Neuronal stem cell (in vitro differentiated cells): ENCODE measurements around the gene KLHDC2.

ENCODE experiments used
- DNase-seq: peaks from one replicate; pipeline ENCODE4 v3.0.0-alpha.2; 2013; ENCODE audit warnings: low spot score
- H2AFZ ChIP-seq: one replicate; pipeline ENCODE4 v1.6.1; 2013; ENCODE audit warnings: mild to moderate bottlenecking, low read length, inconsistent platforms
- H2AK5ac ChIP-seq: 2 replicates; pipeline ENCODE4 v1.6.1; 2013; ENCODE audit warnings: low read depth, mild to moderate bottlenecking, inconsistent platforms, low read length, moderate library complexity, mixed read lengths
- H2BK120ac ChIP-seq: 2 replicates; pipeline ENCODE4 v1.6.1; 2013; ENCODE audit warnings: low read depth, mild to moderate bottlenecking, inconsistent platforms, low read length, moderate library complexity, mixed read lengths
- H2BK12ac ChIP-seq: one replicate; pipeline ENCODE4 v1.6.1; 2013; ENCODE audit warnings: low read length, inconsistent platforms
- H2BK15ac ChIP-seq: 2 replicates; pipeline ENCODE4 v1.6.1; 2013; ENCODE audit warnings: mild to moderate bottlenecking, low read length, inconsistent platforms, mixed read lengths
- H2BK5ac ChIP-seq: one replicate; pipeline ENCODE4 v1.6.1; 2013; ENCODE audit warnings: inconsistent platforms, mild to moderate bottlenecking, low read length, moderate library complexity
- H3K14ac ChIP-seq: one replicate; pipeline ENCODE4 v1.6.1; 2013; ENCODE audit warnings: low read length, inconsistent platforms
- H3K18ac ChIP-seq: 2 replicates; pipeline ENCODE4 v1.6.1; 2013; ENCODE audit warnings: low read length, inconsistent platforms
- H3K23ac ChIP-seq: 2 replicates; pipeline ENCODE4 v1.6.1; 2013; ENCODE audit warnings: low read depth, mild to moderate bottlenecking, mixed read lengths, low read length, inconsistent platforms; ENCODE audit not compliant: poor library complexity
- H3K27ac ChIP-seq: replicated peaks from 3 replicates; pipeline ENCODE4 v1.5.1; 2013; ENCODE audit warnings: low read length, inconsistent platforms
- H3K27me3 ChIP-seq, 3 experiments: 2 replicates each; pipeline ENCODE4 v1.6.1; 2013; ENCODE audit warnings: low read length in 3 of 3, mild to moderate bottlenecking in 2 of 3, inconsistent platforms in 1 of 3, low read depth in 1 of 3, mixed read lengths in 1 of 3, moderate library complexity in 1 of 3; ENCODE audit not compliant: control insufficient read depth in 3 of 3, insufficient read depth in 3 of 3
- H3K36me3 ChIP-seq, 2 donors: replicated peaks in 1 of 2; 2 replicates each; pipeline ENCODE4 v1.6.1; 2013; ENCODE audit warnings: low read length in 2 of 2; ENCODE audit not compliant: control insufficient read depth in 2 of 2, insufficient read depth in 2 of 2
- H3K4ac ChIP-seq: 2 replicates; pipeline ENCODE4 v1.6.1; 2013; ENCODE audit warnings: inconsistent platforms, mild to moderate bottlenecking, low read length, moderate library complexity
- H3K4me1 ChIP-seq, 2 donors: 1 replicate in 1 of 2; 2 replicates in 1 of 2; pipeline ENCODE4 v1.6.1; 2013; ENCODE audit warnings: low read length in 2 of 2, low read depth in 1 of 2; ENCODE audit not compliant: control insufficient read depth in 2 of 2, insufficient read depth in 1 of 2
- H3K4me2 ChIP-seq: one replicate; pipeline ENCODE4 v1.6.1; 2013; ENCODE audit warnings: mild to moderate bottlenecking, low read length, inconsistent platforms; ENCODE audit not compliant: insufficient read depth, poor library complexity, severe bottlenecking
- H3K4me3 ChIP-seq, 2 donors: 2 replicates each; pipeline ENCODE4 v1.5.1; 2013; ENCODE audit warnings: low read length in 2 of 2, mild to moderate bottlenecking in 2 of 2, inconsistent platforms in 1 of 2, moderate library complexity in 1 of 2
- H3K79me1 ChIP-seq: one replicate; pipeline ENCODE4 v1.6.1; 2013; ENCODE audit warnings: low read depth, mild to moderate bottlenecking, inconsistent platforms, low read length, moderate library complexity
- H3K9ac ChIP-seq: one replicate; pipeline ENCODE4 v1.6.1; 2013; ENCODE audit warnings: mild to moderate bottlenecking, low read depth, low read length, inconsistent platforms; ENCODE audit not compliant: poor library complexity
- H3K9me3 ChIP-seq, 2 donors: replicated peaks in 1 of 2; 2 replicates each; pipeline versions ENCODE3 to v1.6.1; 2013; ENCODE audit warnings: low read length in 2 of 2, mild to moderate bottlenecking in 2 of 2, inconsistent platforms in 1 of 2, low read depth in 1 of 2, mixed read lengths in 1 of 2, moderate library complexity in 1 of 2; ENCODE audit not compliant: control insufficient read depth in 2 of 2, insufficient read depth in 1 of 2
- H4K8ac ChIP-seq: one replicate; pipeline ENCODE4 v1.6.1; 2013; ENCODE audit warnings: low read depth, mild to moderate bottlenecking, inconsistent platforms, low read length, moderate library complexity
- H4K91ac ChIP-seq: one replicate; pipeline ENCODE4 v1.6.1; 2013; ENCODE audit warnings: low read length, low read depth, mild to moderate bottlenecking, inconsistent platforms; ENCODE audit not compliant: poor library complexity
- WGBS, 2 donors: extraction: QIAGEN DNeasy Blood & Tissue Kit; methylation state at CpG; one replicate each; pipeline ENCODE4 v1.1.7; 2013; ENCODE audit warnings: missing lambda C conversion rate in 2 of 2, mixed read lengths in 1 of 2; ENCODE audit not compliant: insufficient read length in 2 of 2, insufficient replicate concordance in 1 of 2; ENCODE audit errors: extremely low coverage in 2 of 2; 5-methylcytosine and 5-hydroxymethylcytosine counted together

The KLHDC2 gene

GRCh38 chr14:49786315-49786714 is 18.4 kb downstream of the KLHDC2 start:
- H2BK120ac ChIP-seq = no peak overlapping the region
- H3K4ac ChIP-seq = no peak overlapping the region
- H2AK5ac ChIP-seq = no peak overlapping the region
- H3K4me3 ChIP-seq = no peak overlapping the region
- H3K4me2 ChIP-seq = no peak overlapping the region
- H2BK5ac ChIP-seq = no peak overlapping the region
- no peaks in the 10 kb centered on the region for H3K79me1 ChIP-seq
- no peak overlapping the region for H4K91ac ChIP-seq
- no peak overlapping the region for H2BK12ac ChIP-seq
- no peak overlapping the region for H4K8ac ChIP-seq
- no peak overlapping the region for H2BK15ac ChIP-seq
- H2AFZ ChIP-seq = no peak overlapping the region
- peaks cover 19 to 100% of the 10 kb centered on the region in 2 donors for H3K36me3 ChIP-seq
- no CpG with 5 or more reads among the region's 2 CpGs for WGBS, 2 donors
- no peak overlapping the region for H3K14ac ChIP-seq
- no peak overlapping the region for H3K23ac ChIP-seq
- H3K27ac ChIP-seq = no peak overlapping the region
- H3K18ac ChIP-seq = no peak overlapping the region
- H3K4me1 ChIP-seq = no peaks in the 10 kb centered on the region
- H3K9me3 ChIP-seq = no peaks in the 10 kb centered on the region
- H3K9ac ChIP-seq = no peak overlapping the region
- no peak for DNase-seq
- no peaks in the 10 kb centered on the region for H3K27me3 ChIP-seq

GRCh38 chr14:49792618-49793017 is 24.7 kb downstream of the KLHDC2 start:
- Histone ChIP-seq H3K18ac (no peak overlapping the region), H2AFZ (no peak overlapping the region), H3K4me3 (no peak overlapping the region), H3K79me1 (no peaks in the 10 kb centered on the region), H3K23ac (no peak overlapping the region), H4K8ac (no peak overlapping the region), H2BK120ac (no peak overlapping the region), H3K27ac (no peak overlapping the region), H2BK12ac (no peak overlapping the region), H3K9me3 (no peaks in the 10 kb centered on the region), H3K36me3 (peaks cover 9 to 96% of the 10 kb centered on the region in 2 donors), H3K4me2 (no peak overlapping the region), H3K4ac (no peak overlapping the region), H3K9ac (no peak overlapping the region), H4K91ac (no peak overlapping the region), H3K14ac (no peak overlapping the region), H2BK15ac (no peak overlapping the region), H2AK5ac (no peak overlapping the region), H3K27me3 (no peaks in the 10 kb centered on the region), H2BK5ac (no peak overlapping the region), H3K4me1 (no peaks in the 10 kb centered on the region)
- no CpG with 5 or more reads among the region's 1 CpG for WGBS, 2 donors
- DNase-seq = no peak

GRCh38 chr14:49796025-49796424 is 28.1 kb downstream of the KLHDC2 start:
- no peak overlapping the region for H2AFZ ChIP-seq
- H3K27ac ChIP-seq = no peak overlapping the region
- no peak overlapping the region for H2BK15ac ChIP-seq
- H2BK5ac ChIP-seq = no peak overlapping the region
- DNase-seq = no peak
- no peak overlapping the region for H3K4me3 ChIP-seq
- peaks cover 12 to 96% of the 10 kb centered on the region in 2 donors for H3K36me3 ChIP-seq
- no CpG with 5 or more reads among the region's 2 CpGs for WGBS, 2 donors
- no peak overlapping the region for H4K91ac ChIP-seq
- peaks cover 0 to 2% of the 10 kb centered on the region in 2 donors for H3K9me3 ChIP-seq
- no peak overlapping the region for H3K14ac ChIP-seq
- H3K18ac ChIP-seq = no peak overlapping the region
- no peak overlapping the region for H4K8ac ChIP-seq
- H3K27me3 ChIP-seq = no peaks in the 10 kb centered on the region
- H2BK120ac ChIP-seq = no peak overlapping the region
- H3K4me2 ChIP-seq = no peak overlapping the region
- no peak overlapping the region for H3K4ac ChIP-seq
- no peaks in the 10 kb centered on the region for H3K79me1 ChIP-seq
- no peak overlapping the region for H2BK12ac ChIP-seq
- H3K23ac ChIP-seq = no peak overlapping the region
- H3K9ac ChIP-seq = no peak overlapping the region
- no peaks in the 10 kb centered on the region for H3K4me1 ChIP-seq
- H2AK5ac ChIP-seq = no peak overlapping the region

GRCh38 chr14:49808780-49809179 is 40.8 kb downstream of the KLHDC2 start:
- Histone ChIP-seq H3K9me3 (peaks cover 0 to 8% of the 10 kb centered on the region in 2 donors), H3K23ac (no peak overlapping the region), H3K18ac (no peak overlapping the region), H3K9ac (no peak overlapping the region), H4K8ac (no peak overlapping the region), H3K4ac (no peak overlapping the region), H3K4me1 (no peaks in the 10 kb centered on the region), H2BK12ac (no peak overlapping the region), H3K4me2 (no peak overlapping the region), H3K4me3 (no peak overlapping the region), H2BK120ac (no peak overlapping the region), H2AK5ac (no peak overlapping the region), H3K27ac (no peak overlapping the region), H4K91ac (no peak overlapping the region), H3K14ac (no peak overlapping the region), H2BK5ac (no peak overlapping the region), H3K27me3 (no peaks in the 10 kb centered on the region), H3K36me3 (peaks cover 10 to 95% of the 10 kb centered on the region in 2 donors), H2BK15ac (no peak overlapping the region), H2AFZ (no peak overlapping the region), H3K79me1 (no peaks in the 10 kb centered on the region)
- no CpG with 5 or more reads among the region's 1 CpG for WGBS, 2 donors
- no peak for DNase-seq
